ENCODE results near the gene SCTR.
"Not testable (repeated sequence)": the region's sequence is repeated elsewhere in the genome, so short reads cannot be mapped to it uniquely, and the experiment has no call there.

Gene SCTR

GRCh38 chr2:119405151-119405550, 119.1 kb downstream of the SCTR start:
- DNase-seq: no peak

GRCh38 chr2:119403618-119404017, 120.7 kb downstream of the SCTR start:
- DNase-seq: not testable (repeated sequence)

- DNase-seq: no peak
Observed at GRCh38 chr2:119402645-119403560, 121.4 kb downstream of the SCTR start.

- no peak for DNase-seq
Observed at GRCh38 chr2:119402106-119402505, 122.2 kb downstream of the SCTR start.

- no peak for DNase-seq
Observed at GRCh38 chr2:119397196-119397595, 127.1 kb downstream of the SCTR start.

GRCh38 chr2:119393971-119394748, 130.1 kb downstream of the SCTR start:
- no peak for DNase-seq

All from C1 segment of cervical spinal cord (tissue), 14 donors.